Spinal cord (tissue), 10 donors: ENCODE results near the gene RAB3GAP1. TPM values are rescaled to one million over a fixed set of nuclear protein-coding genes. Genes with fewer than 3 reads are reported as not detected.
A peak's percentile ranks its signal among the peaks of the same experiment; 100 is the strongest.

Experiments
- DNase-seq, 6 donors: peaks; one replicate each; pipeline versions ENCODE4 v3.0.0 to v3.0.0-alpha.2; 2013 to 2015; ENCODE audit warnings: low spot score in 6 of 6, low read depth in 4 of 6
- H3K27ac ChIP-seq: one replicate; pipeline ENCODE4 v1.5.1; 2013; ENCODE audit warnings: low read depth, low read length, control low read depth
- H3K27me3 ChIP-seq: one replicate; pipeline ENCODE4 v1.6.1; 2013; ENCODE audit warnings: low read length; ENCODE audit not compliant: control insufficient read depth, insufficient read depth
- H3K36me3 ChIP-seq: one replicate; pipeline ENCODE4 v1.6.1; 2013; ENCODE audit warnings: low read length; ENCODE audit not compliant: control insufficient read depth, insufficient read depth
- H3K4me1 ChIP-seq: one replicate; pipeline ENCODE4 v1.6.1; 2013; ENCODE audit warnings: low read length; ENCODE audit not compliant: control insufficient read depth, insufficient read depth
- H3K4me3 ChIP-seq: one replicate; pipeline ENCODE4 v1.5.1; 2013; ENCODE audit warnings: low read depth, low read length, control low read depth
- H3K9me3 ChIP-seq: one replicate; pipeline ENCODE4 v1.6.1; 2013; ENCODE audit warnings: low read length; ENCODE audit not compliant: control insufficient read depth, insufficient read depth
- WGBS: methylation state at CpG from one replicate; pipeline ENCODE4 v1.1.5; 2013; ENCODE audit warnings: missing lambda C conversion rate; ENCODE audit not compliant: insufficient coverage; 5-methylcytosine and 5-hydroxymethylcytosine counted together
- long read RNA-seq, 4 donors: transcript quantifications; one replicate each; lab custom pipeline, GENCODE V29; 2026
- polyA plus RNA-seq, 2 donors: library from polyadenylated mRNA; unstranded; fragments of 120-200 nt; gene quantifications; one replicate each; pipeline ENCODE4 v1.2.1, GENCODE V29; 2013; ENCODE audit not compliant: insufficient read length in 2 of 2
- total RNA-seq, 2 donors: library from RNA; depleted of rRNA in 1 of 2; stranded (reverse); fragments of 120-200 nt in 1 of 2; fragments of >200 nt in 1 of 2; gene quantifications; one replicate each; pipeline versions ENCODE4 v1.2.3 to v1.2.4, GENCODE V29; 2013 to 2014
- donor health status: healthy.

RAB3GAP1 gene
- 10 to 100 TPM; 50.4 to 89.7 TPM for total RNA-seq
- polyA plus RNA-seq: 10 to 100 TPM; 42.4 to 55.8 TPM
- long read RNA-seq, donor 1, full-length matches to known transcripts: 6 of 11 reads
- long read RNA-seq, donor 1, partial matches to known transcripts: 5 of 11 reads
- long read RNA-seq, donor 1, other reads (novel, unspliced or antisense): 0 of 11 reads
- long read RNA-seq, donor 2, full-length matches to known transcripts: 3 of 3 reads
- long read RNA-seq, donor 2, partial matches to known transcripts: 0 of 3 reads
- long read RNA-seq, donor 2, other reads (novel, unspliced or antisense): 0 of 3 reads
- long read RNA-seq, donor 3, full-length matches to known transcripts: 8 of 13 reads
- long read RNA-seq, donor 3, partial matches to known transcripts: 5 of 13 reads
- long read RNA-seq, donor 3, other reads (novel, unspliced or antisense): 0 of 13 reads
- long read RNA-seq, donor 4, full-length matches to known transcripts: 9 of 86 reads
- long read RNA-seq, donor 4, partial matches to known transcripts: 77 of 86 reads
- long read RNA-seq, donor 4, other reads (novel, unspliced or antisense): 0 of 86 reads

GRCh38 chr2:135052042-135052876 is at the start of gene RAB3GAP1:
Gene RAB3GAP1 (plus strand): TSS chr2:135052292. CDS start chr2:135052308, 16 bp downstream.
- DNase-seq: peak; percentile 54 to 94 (median 69)
- H3K27me3 ChIP-seq: no peaks in the 10 kb centered on the region
- peaks cover 5% of the 10 kb centered on the region for H3K4me1 ChIP-seq
- peak within 1 kb of the TSS; percentile 98 for H3K4me3 ChIP-seq
- peak within 1 kb of the TSS; percentile 96 for H3K27ac ChIP-seq
- 0% methylated on average over 40 of the region's 45 CpGs for WGBS
- H3K9me3 ChIP-seq: no peaks in the 10 kb centered on the region
- peaks cover 3% of the 10 kb centered on the region for H3K36me3 ChIP-seq

GRCh38 chr2:135002836-135003235 is 49.3 kb upstream of the RAB3GAP1 start:
- Histone ChIP-seq H3K27me3 (no peaks in the 10 kb centered on the region), H3K36me3 (no peaks in the 10 kb centered on the region), H3K4me1 (peaks cover 3% of the 10 kb centered on the region), H3K4me3 (no peak overlapping the region), H3K27ac (no peak overlapping the region), H3K9me3 (no peaks in the 10 kb centered on the region)
- WGBS: 100% methylated on average over 2 of the region's 4 CpGs
- no peak for DNase-seq

- Histone ChIP-seq H3K36me3 (no peaks in the 10 kb centered on the region), H3K4me3 (no peak overlapping the region), H3K4me1 (peaks cover 3% of the 10 kb centered on the region), H3K9me3 (no peaks in the 10 kb centered on the region), H3K27ac (no peak overlapping the region), H3K27me3 (no peaks in the 10 kb centered on the region)
- peak; percentile 33 to 89 (median 45) for DNase-seq
- WGBS: 11% methylated on average over 14 of the region's 17 CpGs
Measured at GRCh38 chr2:135004005-135004746, 47.9 kb upstream of the RAB3GAP1 start.

- H3K27me3 ChIP-seq: no peaks in the 10 kb centered on the region
- H3K27ac ChIP-seq: no peak overlapping the region
- no peak overlapping the region for H3K4me3 ChIP-seq
- peaks cover 3% of the 10 kb centered on the region for H3K4me1 ChIP-seq
- no peaks in the 10 kb centered on the region for H3K36me3 ChIP-seq
- WGBS: 80% methylated on average over 1 of the region's 3 CpGs
- H3K9me3 ChIP-seq: no peaks in the 10 kb centered on the region
- DNase-seq: no peak
Measured at GRCh38 chr2:135005753-135006152, 46.3 kb upstream of the RAB3GAP1 start.

GRCh38 chr2:135009339-135009738 is 42.8 kb upstream of the RAB3GAP1 start:
- Histone ChIP-seq H3K27me3 (no peaks in the 10 kb centered on the region), H3K36me3 (no peaks in the 10 kb centered on the region), H3K4me1 (peaks cover under 1% of the 10 kb centered on the region), H3K9me3 (no peaks in the 10 kb centered on the region), H3K4me3 (no peak overlapping the region), H3K27ac (no peak overlapping the region)
- no CpG with 5 or more reads among the region's 1 CpG for WGBS
- DNase-seq: no peak

- H3K36me3 ChIP-seq: no peaks in the 10 kb centered on the region
- no peak overlapping the region for H3K4me3 ChIP-seq
- no peaks in the 10 kb centered on the region for H3K9me3 ChIP-seq
- no peak for DNase-seq
- H3K4me1 ChIP-seq: no peaks in the 10 kb centered on the region
- H3K27me3 ChIP-seq: no peaks in the 10 kb centered on the region
- 60% methylated on average over 1 of the region's 10 CpGs for WGBS
- H3K27ac ChIP-seq: no peak overlapping the region
Measured at GRCh38 chr2:135010200-135010942, 41.7 kb upstream of the RAB3GAP1 start.

GRCh38 chr2:135011633-135012032 is 40.5 kb upstream of the RAB3GAP1 start:
- Histone ChIP-seq H3K4me1 (no peaks in the 10 kb centered on the region), H3K4me3 (no peak overlapping the region), H3K36me3 (no peaks in the 10 kb centered on the region), H3K27me3 (no peaks in the 10 kb centered on the region), H3K27ac (no peak overlapping the region), H3K9me3 (no peaks in the 10 kb centered on the region)
- DNase-seq: no peak

- Histone ChIP-seq H3K9me3 (no peaks in the 10 kb centered on the region), H3K27ac (no peak overlapping the region), H3K4me3 (no peak overlapping the region), H3K4me1 (no peaks in the 10 kb centered on the region), H3K36me3 (no peaks in the 10 kb centered on the region), H3K27me3 (no peaks in the 10 kb centered on the region)
- DNase-seq: no peak
- WGBS: 100% methylated on average over 1 of the region's 1 CpG
Measured at GRCh38 chr2:135021618-135022017, 30.5 kb upstream of the RAB3GAP1 start.
